Keratinocyte (primary cell): ENCODE measurements around the gene FTL. TPM values are rescaled to one million over a fixed set of nuclear protein-coding genes. Genes with fewer than 3 reads are reported as not detected.

Experiments used
- DNase-seq: peaks from one replicate; pipeline ENCODE4 v3.0.0-alpha.2; 2011; ENCODE audit warnings: low read depth, missing footprints, low spot score
- FAIRE-seq: peaks from 2 replicates; lab custom pipeline; 2011; peaks lifted over from hg19 to GRCh38; lab: Jason Lieb, UNC
- H2AFZ ChIP-seq: 2 replicates; pipeline ENCODE4 v1.6.0; 2012; ENCODE audit warnings: low read length, control low read depth, inconsistent platforms; ENCODE audit not compliant: control insufficient read depth
- H3K27ac ChIP-seq: 2 replicates; pipeline ENCODE4 v1.5.1; 2011; ENCODE audit warnings: low read length; ENCODE audit not compliant: control insufficient read depth, insufficient read depth
- H3K27me3 ChIP-seq: 3 replicates; pipeline ENCODE4 v1.6.0; 2011; ENCODE audit warnings: low read length; ENCODE audit not compliant: control insufficient read depth, insufficient read depth; ENCODE audit errors: extremely low read depth
- H3K36me3 ChIP-seq, 2 experiments: 2 replicates in 1 of 2; 3 replicates in 1 of 2; pipeline ENCODE4 v1.5.1; 2011; ENCODE audit warnings: low read length in 2 of 2, mild to moderate bottlenecking in 1 of 2; ENCODE audit not compliant: control insufficient read depth in 2 of 2, insufficient read depth in 2 of 2; ENCODE audit errors: extremely low read depth in 1 of 2
- H3K4me1 ChIP-seq: 3 replicates; pipeline ENCODE4 v1.5.1; 2011; ENCODE audit warnings: low read length; ENCODE audit not compliant: control insufficient read depth, insufficient read depth; ENCODE audit errors: extremely low read depth
- H3K4me2 ChIP-seq: 3 replicates; pipeline ENCODE4 v1.6.0; 2011; ENCODE audit warnings: low read depth, low read length; ENCODE audit not compliant: control insufficient read depth, insufficient read depth; ENCODE audit errors: extremely low read depth
- H3K4me3 ChIP-seq, 3 experiments: fragments of 200-600 bp in 1 of 3; sonication (generic) in 1 of 3; 2 replicates in 2 of 3; 3 replicates in 1 of 3; pipeline ENCODE4 v1.5.1; 2011 to 2016; ENCODE audit warnings: low read length in 3 of 3, mild to moderate bottlenecking in 3 of 3, control low read depth in 2 of 3, inconsistent platforms in 1 of 3, low read depth in 1 of 3, mixed read lengths in 1 of 3, mixed run types in 1 of 3, moderate library complexity in 1 of 3; ENCODE audit not compliant: control insufficient read depth in 2 of 3, insufficient read depth in 2 of 3; ENCODE audit errors: extremely low read depth in 1 of 3
- H3K79me2 ChIP-seq: 2 replicates; pipeline ENCODE4 v1.6.0; 2012; ENCODE audit warnings: low read length; ENCODE audit not compliant: control insufficient read depth, insufficient read depth
- H3K9ac ChIP-seq: 3 replicates; pipeline ENCODE4 v1.6.0; 2011; ENCODE audit warnings: low read length; ENCODE audit not compliant: control insufficient read depth, insufficient read depth; ENCODE audit errors: extremely low read depth
- H3K9me1 ChIP-seq: 3 replicates; pipeline ENCODE4 v1.6.0; 2011; ENCODE audit warnings: low read length; ENCODE audit not compliant: control insufficient read depth, insufficient read depth; ENCODE audit errors: extremely low read depth
- H3K9me3 ChIP-seq: 2 replicates; pipeline ENCODE4 v1.5.1; 2012; ENCODE audit warnings: low read depth, low read length; ENCODE audit not compliant: control insufficient read depth
- H4K20me1 ChIP-seq: 3 replicates; pipeline ENCODE4 v1.6.0; 2011; ENCODE audit warnings: low read length; ENCODE audit not compliant: control insufficient read depth, insufficient read depth; ENCODE audit errors: extremely low read depth
- CTCF ChIP-seq, 3 experiments: IDR thresholded peaks in 1 of 3; conservative IDR thresholded peaks in 1 of 3; optimal IDR thresholded peaks in 1 of 3; 2 replicates in 2 of 3; 3 replicates in 1 of 3; pipeline versions ENCODE3 to v1.5.1; 2011; ENCODE audit warnings: low read length in 3 of 3, mild to moderate bottlenecking in 3 of 3, moderate library complexity in 2 of 3, control low read depth in 1 of 3, inconsistent platforms in 1 of 3; ENCODE audit not compliant: insufficient read depth in 2 of 3; ENCODE audit errors: extremely low read depth in 1 of 3
- EZH2 ChIP-seq: IDR thresholded peaks from one replicate; pipeline ENCODE4 v1.6.1; 2012; ENCODE audit warnings: inconsistent platforms, mild to moderate bottlenecking, low read length, moderate library complexity
- dilution Hi-C: fragments of 300-500 bp; cut with MboI; formaldehyde crosslinking; loops from one replicate; pipeline ENCODE4 v1.7.0; 2020; ENCODE audit warnings: low sequenced_read_pairs; ENCODE audit not compliant: extremely low pct_ligation_motif_present
- polyA plus RNA-seq, 5 experiments: library from polyadenylated mRNA; depleted of rRNA in 3 of 5; stranded (reverse) in 3 of 5; stranded (forward) in 1 of 5; unstranded in 1 of 5; fragments of >200 nt; gene quantifications; 1 replicate in 1 of 5; 2 replicates in 3 of 5; 3 replicates in 1 of 5; pipeline versions ENCODE4 v1.2.1 to v1.2.3, GENCODE V29; 2011 to 2012; ENCODE audit warnings: missing spikeins in 2 of 5, low read depth in 1 of 5, low replicate concordance in 1 of 5
- small RNA-seq, 3 experiments: library from RNA; depleted of rRNA; stranded (forward); fragments of <200 nt; gene quantifications; one replicate each; pipeline ENCODE3, GENCODE V24; 2012; ENCODE audit warnings: low read depth in 3 of 3, low replicate concordance in 1 of 3; ENCODE audit not compliant: insufficient read length in 3 of 3

FTL gene
- polyA plus RNA-seq, 1 donor (not counting 4 experiments of a cell fraction or from before 2014, with no cell fraction given), result 838 TPM

DNA sequence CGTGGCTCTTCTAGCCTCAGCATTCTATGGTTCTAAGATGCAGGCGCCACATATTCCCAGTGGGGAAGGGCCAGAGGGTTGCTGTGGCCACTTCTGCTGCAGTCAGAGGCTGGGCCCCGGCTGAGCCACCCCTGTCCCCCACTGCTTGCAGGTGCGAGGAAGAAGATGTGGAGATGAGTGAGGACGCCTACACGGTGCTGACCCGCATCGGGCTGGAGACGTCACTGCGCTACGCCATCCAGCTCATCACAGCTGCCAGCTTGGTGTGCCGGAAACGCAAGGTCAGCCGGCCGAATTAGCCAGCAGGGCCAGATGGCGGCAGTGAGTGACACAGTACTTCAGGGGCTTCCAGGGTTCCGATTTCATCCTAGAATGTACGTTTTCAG lies 49.8 kb downstream of the FTL start:
- dilution Hi-C loops, result no loop called here
- peaks cover 15 to 26% of the 10 kb centered on the region in 2 experiments for H3K36me3 ChIP-seq

DNA sequence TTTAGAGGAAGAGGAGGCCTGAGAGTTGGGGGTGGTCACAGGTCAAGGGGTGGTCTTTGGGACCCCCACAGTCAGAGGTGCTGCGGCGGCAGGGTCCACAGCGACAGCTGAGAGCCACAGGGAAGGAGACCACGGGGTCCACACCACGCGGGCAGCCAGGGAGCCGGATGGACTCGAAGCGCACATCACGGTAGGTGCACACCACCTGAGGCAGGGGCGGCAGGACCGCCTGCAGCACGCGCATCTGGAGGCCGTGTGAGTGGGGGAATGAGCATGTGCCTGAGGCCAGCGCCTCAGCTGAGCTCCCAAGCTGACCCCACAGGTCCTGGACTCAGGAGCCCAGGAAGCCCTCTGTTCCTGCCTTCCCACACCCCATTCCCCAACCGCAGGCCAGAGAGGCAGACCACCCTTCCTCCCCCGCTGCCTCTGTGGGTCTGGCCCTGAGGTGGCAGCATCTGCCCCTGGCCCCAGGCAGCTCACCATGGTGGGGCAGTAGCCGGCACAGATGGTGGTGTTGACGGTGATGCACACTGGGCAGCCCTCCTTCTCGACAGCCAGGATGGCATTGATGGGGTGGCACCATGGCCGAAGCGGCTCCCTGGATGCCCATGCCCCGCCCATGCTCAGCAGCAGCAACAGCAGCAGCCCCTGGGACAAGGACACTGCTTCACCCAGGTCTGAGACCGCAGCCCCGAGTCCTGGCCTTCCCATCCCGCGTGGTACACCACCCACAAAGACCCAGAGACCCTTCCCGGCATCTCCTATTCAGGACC lies 51.1 kb downstream of the FTL start:
- Histone ChIP-seq H3K27me3 (peaks cover 11% of the 10 kb centered on the region), H3K79me2 (no peaks in the 10 kb centered on the region), H3K27ac (no peak overlapping the region), H3K36me3 (peaks cover 6 to 18% of the 10 kb centered on the region in 2 experiments), H3K4me2 (no peak overlapping the region), H3K9ac (no peak overlapping the region), H4K20me1 (no peaks in the 10 kb centered on the region), H3K9me1 (no peaks in the 10 kb centered on the region), H3K4me1 (peaks cover 18% of the 10 kb centered on the region), H2AFZ (no peak overlapping the region), H3K9me3 (no peaks in the 10 kb centered on the region), H3K4me3 (no peak overlapping the region)
- no peak for FAIRE-seq
- DNase-seq, result no peak
- TF ChIP-seq EZH2 (no peak), CTCF (optimal IDR thresholded peaks at IDR 0.05 in 1 of 3, IDR thresholded peaks at IDR 0.05 in 1 of 3, conservative IDR thresholded peaks at IDR 0.05 in 1 of 3; ENCODE audit: extremely low read depth in 1 of 3, insufficient read depth in 2 of 3, low read length in 3 of 3) (no peak)
- dilution Hi-C loops, result no loop called here

More for the DNA sequence above, 49.8 kb downstream of the FTL start:
- H3K9me3 ChIP-seq, result no peaks in the 10 kb centered on the region
- FAIRE-seq, result no peak
- no peaks in the 10 kb centered on the region for H4K20me1 ChIP-seq
- no peak overlapping the region for H2AFZ ChIP-seq
- H3K79me2 ChIP-seq, result no peaks in the 10 kb centered on the region
- peaks cover 18% of the 10 kb centered on the region for H3K4me1 ChIP-seq
- H3K9ac ChIP-seq, result no peak overlapping the region
- H3K4me2 ChIP-seq, result no peak overlapping the region
- H3K4me3 ChIP-seq, result no peak overlapping the region
- H3K9me1 ChIP-seq, result no peaks in the 10 kb centered on the region
- no peak overlapping the region for H3K27ac ChIP-seq
- no peak for TF ChIP-seq CTCF (optimal IDR thresholded peaks at IDR 0.05 in 1 of 3, IDR thresholded peaks at IDR 0.05 in 1 of 3, conservative IDR thresholded peaks at IDR 0.05 in 1 of 3; ENCODE audit: extremely low read depth in 1 of 3, insufficient read depth in 2 of 3, low read length in 3 of 3)
- no peak for DNase-seq
- no peaks in the 10 kb centered on the region for H3K27me3 ChIP-seq

Small RNAs within 50 kb of the gene (small RNA-seq; reads per million reads assigned to genes)
- gene AC026803.1 (0 to 0.25 (median 0) reads per million in 3 experiments), gene MIR6798 (0 reads per million in 3 experiments)

Other genes starting within 250 kb of the FTL start
- 0.35 to 0.39 TPM (median 0.37 TPM) in 3 replicates for gene MAMSTR, start 245.6 kb upstream of the FTL start, polyA plus RNA-seq
- 2.2 to 4.8 TPM (median 2.3 TPM) in 3 replicates for gene RASIP1, start 224.7 kb upstream of the FTL start, polyA plus RNA-seq
- gene IZUMO1, start 218.4 kb upstream of the FTL start, polyA plus RNA-seq, result 0.28 to 0.75 TPM (median 0.63 TPM) in 3 replicates
- gene FUT1, start 212.7 kb upstream of the FTL start, polyA plus RNA-seq, result 3.2 to 5.3 TPM (median 3.7 TPM) in 3 replicates
- not detected in 3 replicates for gene FGF21, start 209.8 kb upstream of the FTL start, polyA plus RNA-seq
- gene BCAT2, start 154.3 kb upstream of the FTL start, polyA plus RNA-seq, result 19.0 to 27.3 TPM (median 20.4 TPM) in 3 replicates
- gene HSD17B14, start 128.8 kb upstream of the FTL start, polyA plus RNA-seq, result 0.92 to 1.2 TPM (median 1.0 TPM) in 3 replicates
- gene PLEKHA4, start 96.7 kb upstream of the FTL start, polyA plus RNA-seq, result 1.2 to 2.2 TPM (median 1.8 TPM) in 3 replicates
- gene PPP1R15A, start 92.9 kb upstream of the FTL start, polyA plus RNA-seq, result 23.6 to 36.6 TPM (median 32.5 TPM) in 3 replicates
- gene TULP2, start 66.6 kb upstream of the FTL start, polyA plus RNA-seq, result not detected in 3 replicates
- gene NUCB1, start 65.0 kb upstream of the FTL start, polyA plus RNA-seq, result 44.3 to 65.1 TPM (median 59.2 TPM) in 3 replicates
- gene DHDH, start 31.6 kb upstream of the FTL start, polyA plus RNA-seq, result 0.45 to 1.8 TPM (median 0.52 TPM) in 3 replicates
- gene BAX, start 10.4 kb upstream of the FTL start, polyA plus RNA-seq, result 75.3 to 139 TPM (median 113 TPM) in 3 replicates
- 46.5 to 61.9 TPM (median 58.6 TPM) in 3 replicates for gene GYS1, start 28.0 kb downstream of the FTL start, polyA plus RNA-seq
- gene RUVBL2, start 28.6 kb downstream of the FTL start, polyA plus RNA-seq, result 126 to 162 TPM (median 141 TPM) in 3 replicates
- 0.33 to 0.44 TPM in 2 of 3 replicates, not detected in the other for gene LHB, start 51.8 kb downstream of the FTL start, polyA plus RNA-seq
- gene CGB3, start 59.0 kb downstream of the FTL start, polyA plus RNA-seq, result not detected in 3 replicates
- gene CGB2, start 66.6 kb downstream of the FTL start, polyA plus RNA-seq, result not detected in 3 replicates
- not detected in 3 replicates for gene CGB1, start 71.6 kb downstream of the FTL start, polyA plus RNA-seq
- gene CGB5, start 78.5 kb downstream of the FTL start, polyA plus RNA-seq, result 0.20 to 0.24 TPM (median 0.21 TPM) in 3 replicates
- gene CGB8, start 83.8 kb downstream of the FTL start, polyA plus RNA-seq, result not detected in 3 replicates
- gene CGB7, start 92.4 kb downstream of the FTL start, polyA plus RNA-seq, result 0.92 to 4.1 TPM (median 1.2 TPM) in 3 replicates
- 5.5 to 14.4 TPM (median 8.3 TPM) in 3 replicates for gene NTF4, start 99.5 kb downstream of the FTL start, polyA plus RNA-seq
- gene KCNA7, start 107.4 kb downstream of the FTL start, polyA plus RNA-seq, result not detected in 3 replicates
- 116 to 186 TPM (median 149 TPM) in 3 replicates for gene SNRNP70, start 120.1 kb downstream of the FTL start, polyA plus RNA-seq
- 1.6 to 2.8 TPM (median 1.7 TPM) in 3 replicates for gene LIN7B, start 149.1 kb downstream of the FTL start, polyA plus RNA-seq
- gene C19orf73, start 153.8 kb downstream of the FTL start, polyA plus RNA-seq, result 0.54 to 0.98 TPM (median 0.71 TPM) in 3 replicates
- gene PPFIA3, start 154.2 kb downstream of the FTL start, polyA plus RNA-seq, result 3.0 to 3.4 TPM (median 3.1 TPM) in 3 replicates
- 0.03 to 0.08 TPM in 2 of 3 replicates, not detected in the other for gene HRC, start 190.1 kb downstream of the FTL start, polyA plus RNA-seq
- gene TRPM4, start 192.5 kb downstream of the FTL start, polyA plus RNA-seq, result 16.1 to 23.3 TPM (median 16.1 TPM) in 3 replicates